D721Med (cell line): ENCODE results near the gene ZNF74.
"Not testable (repeated sequence)": the region's sequence is repeated elsewhere in the genome, so short reads cannot be mapped to it uniquely, and the experiment has no call there.

Experiments used
- DNase-seq: peaks from one replicate; pipeline ENCODE4 v3.0.0; 2011; ENCODE audit warnings: low spot score; ENCODE audit not compliant: insufficient read length
- FAIRE-seq: peaks from 2 replicates; lab custom pipeline; 2011; peaks lifted over from hg19 to GRCh38; lab: Jason Lieb, UNC
- CTCF ChIP-seq: IDR thresholded peaks from 2 replicates; pipeline ENCODE4 v1.5.1; 2012; ENCODE audit warnings: mild to moderate bottlenecking, control low read depth; ENCODE audit not compliant: insufficient read depth; ENCODE audit errors: missing control alignments

The ZNF74 gene

GRCh38 chr22:20442485-20443284 lies 48.7 kb downstream of the ZNF74 start:
- no peak for TF ChIP-seq CTCF
- FAIRE-seq (no peak), DNase-seq (no peak)

- no peak for DNase-seq
- FAIRE-seq, result no peak
- no peak for TF ChIP-seq CTCF
Observed at GRCh38 chr22:20444325-20444724, 50.4 kb downstream of the ZNF74 start.

- no peak for DNase-seq
- no peak for FAIRE-seq
- no peak for TF ChIP-seq CTCF
Observed at GRCh38 chr22:20446383-20446970, 52.5 kb downstream of the ZNF74 start.

GRCh38 chr22:20448630-20449029 lies 54.7 kb downstream of the ZNF74 start:
- FAIRE-seq (no peak), DNase-seq (no peak)
- TF ChIP-seq CTCF, result no peak

- FAIRE-seq (no peak), DNase-seq (no peak)
- no peak for TF ChIP-seq CTCF
Observed at GRCh38 chr22:20449819-20450550, 56.0 kb downstream of the ZNF74 start.

GRCh38 chr22:20450551-20450906 lies 56.6 kb downstream of the ZNF74 start:
- DNase-seq, result no peak
- FAIRE-seq, result no peak
- no peak for TF ChIP-seq CTCF

- not testable (repeated sequence) for FAIRE-seq, DNase-seq
Observed at GRCh38 chr22:20451129-20451778, 57.3 kb downstream of the ZNF74 start.
